ENCODE data around the gene RAF1. TPM values are rescaled to one million over a fixed set of nuclear protein-coding genes. Genes with fewer than 3 reads are reported as not detected.
"Not testable (repeated sequence)": the region's sequence is repeated elsewhere in the genome, so short reads cannot be mapped to it uniquely, and the experiment has no call there.

RAF1 gene
- total and polyA plus RNA-seq, 2 experiments from 2014 or later: 39.5 to 123 TPM

- TF ChIP-seq NANOG (IDR thresholded peaks at IDR 0.05; ENCODE audit: borderline replicate concordance): no peak
- no peak for TF ChIP-seq CTCF (conservative IDR thresholded peaks at IDR 0.05; ENCODE audit: low read depth in 2 of 2)
- no peak for TF ChIP-seq JUNB (IDR thresholded peaks at IDR 0.05; ENCODE audit: unreplicated experiment)
- no peak for TF ChIP-seq STAT1 (IDR thresholded peaks at IDR 0.05; ENCODE audit: unreplicated experiment)
- DNase-seq (ENCODE audit: low spot score) (no peak), ATAC-seq (no peak)
- Histone ChIP-seq H3K36me3 (ENCODE audit: insufficient read depth) (no peaks in the 10 kb centered on the region), H3F3A (replicated peaks; ENCODE audit: low read depth) (peaks cover 10% of the 10 kb centered on the region; the same call in 1 of the 2 replicates), H2AFZ (no peak overlapping the region), H3K79me2 (replicated peaks; ENCODE audit: insufficient read depth) (peaks cover 67% of the 10 kb centered on the region), H3K4me1 (ENCODE audit: insufficient read depth) (peaks cover 22% of the 10 kb centered on the region), H3K27ac (ENCODE audit: low read depth) (no peak overlapping the region), H3K9me2 (ENCODE audit: insufficient read depth) (no peaks in the 10 kb centered on the region), H3K27me3 (ENCODE audit: insufficient read depth) (no peaks in the 10 kb centered on the region), H4K20me1 (replicated peaks; ENCODE audit: insufficient read depth) (peaks cover 31% of the 10 kb centered on the region), H3K4me3 (peak overlapping the region; percentile 98), H3K4me2 (peak overlapping the region; percentile 92)
- Mint-ChIP-seq H3K4me1 (peaks cover 32% of the 10 kb centered on the region), H3K9me3 (no peaks in the 10 kb centered on the region), H3K36me3 (ENCODE audit: low read depth) (no peaks in the 10 kb centered on the region), H3K27ac (peak overlapping the region; percentile 93), H3K27me3 (ENCODE audit: insufficient read depth, low read depth, poor library complexity) (peaks cover 7% of the 10 kb centered on the region), H3K4me3 (peak overlapping the region; percentile 85)
Observed at GRCh38 chr3:12661926-12662592, 1.9 kb downstream of the RAF1 start.

- Mint-ChIP-seq H3K4me1 (peaks cover 33% of the 10 kb centered on the region), H3K4me3 (0 out of 3 replicates have a peak overlapping the region, but pooled peaks have one; percentile 20)
- ATAC-seq; H3K27me3 ChIP-seq (ENCODE audit: insufficient read depth); H3K27ac Mint-ChIP-seq; H3K36me3 Mint-ChIP-seq (ENCODE audit: low read depth); H3K27me3 Mint-ChIP-seq (ENCODE audit: insufficient read depth, low read depth, poor library complexity); H3F3A ChIP-seq (replicated peaks; ENCODE audit: low read depth); H3K9me3 Mint-ChIP-seq; H3K4me2 ChIP-seq; DNase-seq (ENCODE audit: low spot score); H3K4me3 ChIP-seq; H2AFZ ChIP-seq; H3K27ac ChIP-seq (ENCODE audit: low read depth); H3K9me2 ChIP-seq (ENCODE audit: insufficient read depth); H3K36me3 ChIP-seq (ENCODE audit: insufficient read depth): not testable (repeated sequence)
- H3K4me1 ChIP-seq (ENCODE audit: insufficient read depth): peaks cover 25% of the 10 kb centered on the region
- H3K79me2 ChIP-seq (replicated peaks; ENCODE audit: insufficient read depth): peaks cover 74% of the 10 kb centered on the region
- peaks cover 37% of the 10 kb centered on the region for H4K20me1 ChIP-seq (replicated peaks; ENCODE audit: insufficient read depth)
Observed at GRCh38 chr3:12661375-12661774, 2.5 kb downstream of the RAF1 start.

GRCh38 chr3:12660196-12660595 lies 3.7 kb downstream of the RAF1 start:
- peaks cover 11% of the 10 kb centered on the region; the same call in 2 of the 3 replicates for H3K36me3 Mint-ChIP-seq (ENCODE audit: low read depth)
- no peak overlapping the region for H3K27ac Mint-ChIP-seq
- peaks cover 42% of the 10 kb centered on the region for H3K4me1 Mint-ChIP-seq
- Histone ChIP-seq H3F3A (replicated peaks; ENCODE audit: low read depth) (peaks cover 10% of the 10 kb centered on the region; the same call in 1 of the 2 replicates), H2AFZ (no peak overlapping the region), H3K9me2 (ENCODE audit: insufficient read depth) (no peaks in the 10 kb centered on the region), H3K79me2 (replicated peaks; ENCODE audit: insufficient read depth) (peaks cover 86% of the 10 kb centered on the region), H3K36me3 (ENCODE audit: insufficient read depth) (no peaks in the 10 kb centered on the region), H3K27ac (ENCODE audit: low read depth) (0 out of 2 replicates have a peak overlapping the region, but pooled peaks have one; percentile 13), H3K27me3 (ENCODE audit: insufficient read depth) (no peaks in the 10 kb centered on the region), H3K4me1 (ENCODE audit: insufficient read depth) (peaks cover 30% of the 10 kb centered on the region), H3K4me3 (no peak overlapping the region), H4K20me1 (replicated peaks; ENCODE audit: insufficient read depth) (peaks cover 49% of the 10 kb centered on the region), H3K4me2 (peak overlapping the region; percentile 21; the same call in 1 of the 2 replicates)
- ATAC-seq (no peak), DNase-seq (ENCODE audit: low spot score) (no peak)
- H3K4me3 Mint-ChIP-seq: no peak overlapping the region
- no peaks in the 10 kb centered on the region for H3K9me3 Mint-ChIP-seq
- peaks cover 7% of the 10 kb centered on the region for H3K27me3 Mint-ChIP-seq (ENCODE audit: insufficient read depth, low read depth, poor library complexity)
- no peak for TF ChIP-seq EZH2phosphoT487 (IDR thresholded peaks at IDR 0.05; ENCODE audit: unreplicated experiment)
- no peak for TF ChIP-seq ZNF462 (CRISPR knock-in tag; IDR thresholded peaks at IDR 0.05)
- TF ChIP-seq EZH2 (IDR thresholded peaks at IDR 0.05; ENCODE audit: low read depth, unreplicated experiment): no peak
- no peak for TF ChIP-seq ZNF114 (CRISPR knock-in tag; IDR thresholded peaks at IDR 0.05)
